ENCODE data around the gene RASSF5.

Gene RASSF5

GRCh38 chr1:206526064-206526911 lies 19.0 kb downstream of the RASSF5 start:
- POLR2A ChIA-PET = no interaction called here
- no peak for TF ChIP-seq CTCF (IDR thresholded peaks at IDR 0.05; ENCODE audit: insufficient read depth, low read length, missing control alignments)
- no peak overlapping the region for H3K4me3 ChIP-seq (ENCODE audit: low read depth, low read length)
- CTCF ChIA-PET = interaction anchor here (0.9 to 4.6 kb wide), 3 partner anchors 8 to 36 kb away, joined by 4 to 25 read pairs (median 4); no protein-coding TSS in a partner anchor
- no peak for DNase-seq (ENCODE audit: low read depth, low spot score)

- TF ChIP-seq CTCF (IDR thresholded peaks at IDR 0.05; ENCODE audit: insufficient read depth, low read length, missing control alignments) = no peak
- no peak overlapping the region for H3K4me3 ChIP-seq (ENCODE audit: low read depth, low read length)
- CTCF ChIA-PET = interaction anchor here (0.6 to 4.6 kb wide), 3 partner anchors 12 to 19 kb away, joined by 3 to 25 read pairs (median 3); no protein-coding TSS in a partner anchor
- POLR2A ChIA-PET = no interaction called here
- no peak for DNase-seq (ENCODE audit: low read depth, low spot score)
These were observed 22.1 kb downstream of the RASSF5 start for GRCh38 chr1:206529425-206529824.

GRCh38 chr1:206532368-206532767 lies 25.0 kb downstream of the RASSF5 start:
- no peak for TF ChIP-seq CTCF (IDR thresholded peaks at IDR 0.05; ENCODE audit: insufficient read depth, low read length, missing control alignments)
- DNase-seq (ENCODE audit: low read depth, low spot score) = no peak
- no peak overlapping the region for H3K4me3 ChIP-seq (ENCODE audit: low read depth, low read length)
- ChIA-PET CTCF (interaction anchor here (0.7 to 8.1 kb wide), 5 partner anchors 13 to 380 kb away, joined by 3 to 93 read pairs (median 3); no protein-coding TSS in a partner anchor), POLR2A (no interaction called here)

GRCh38 chr1:206534552-206534951 lies 27.2 kb downstream of the RASSF5 start:
- CTCF ChIA-PET = interaction anchor here (0.7 to 8.1 kb wide), 9 partner anchors 9 to 130 kb away, joined by 3 to 93 read pairs (median 4); partner anchors contain the start of gene EIF2D
- no peak for DNase-seq (ENCODE audit: low read depth, low spot score)
- H3K4me3 ChIP-seq (ENCODE audit: low read depth, low read length) = no peak overlapping the region
- POLR2A ChIA-PET = no interaction called here
- TF ChIP-seq CTCF (IDR thresholded peaks at IDR 0.05; ENCODE audit: insufficient read depth, low read length, missing control alignments) = no peak

- H3K4me3 ChIP-seq (ENCODE audit: low read depth, low read length) = no peak overlapping the region
- no peak for TF ChIP-seq CTCF (IDR thresholded peaks at IDR 0.05; ENCODE audit: insufficient read depth, low read length, missing control alignments)
- ChIA-PET POLR2A (no interaction called here), CTCF (interaction anchor here (1.2 to 8.1 kb wide), 4 partner anchors 9 to 76 kb away, joined by 3 to 93 read pairs (median 12); partner anchors contain the start of gene EIF2D)
- no peak for DNase-seq (ENCODE audit: low read depth, low spot score)
These were observed 28.5 kb downstream of the RASSF5 start for GRCh38 chr1:206535853-206536188.

GRCh38 chr1:206537141-206537540 lies 29.8 kb downstream of the RASSF5 start:
- H3K4me3 ChIP-seq (ENCODE audit: low read depth, low read length) = no peak overlapping the region
- CTCF ChIA-PET = interaction anchor here (0.7 to 8.1 kb wide), 9 partner anchors 8 to 446 kb away, joined by 3 to 93 read pairs (median 4); partner anchors contain the start of gene EIF2D
- POLR2A ChIA-PET = no interaction called here
- no peak for TF ChIP-seq CTCF (IDR thresholded peaks at IDR 0.05; ENCODE audit: insufficient read depth, low read length, missing control alignments)
- no peak for DNase-seq (ENCODE audit: low read depth, low spot score)

Measured in AG04449 (cell line).